Activated CD4-positive, alpha-beta T cell treated with anti-CD3 and anti-CD28 coated beads, Interleukin-2, amount 10 ng/mL, durations not matched to agents 7 days and 5 days (primary cell): Measurements from ENCODE around the gene PHF21B. TPM values are rescaled to one million over a fixed set of nuclear protein-coding genes. Genes with fewer than 3 reads are reported as not detected.

ENCODE experiments used
- CTCF ChIA-PET: fragments of 350-600 bp; sonication (Branson Sonifier 250); formaldehyde crosslinking; loops from one replicate; lab custom pipeline; 2021; ENCODE audit warnings: antibody characterized with exemption; lab: Charles Lee
- POLR2A ChIA-PET: fragments of 350-600 bp; sonication (Branson Sonifier 250); formaldehyde crosslinking; loops from one replicate; lab custom pipeline; 2021; ENCODE audit warnings: antibody characterized with exemption; lab: Charles Lee
- DNase-seq: peaks from one replicate; pipeline ENCODE4 v3.0.0-alpha.2; 2020
- H3K27ac Mint-ChIP-seq: one replicate; pipeline ENCODE4 v1.8.0; 2021; ENCODE audit warnings: mild to moderate bottlenecking, moderate library complexity, mixed read lengths
- H3K27me3 Mint-ChIP-seq: one replicate; pipeline ENCODE4 v1.8.0; 2021; ENCODE audit warnings: mixed read lengths
- H3K36me3 Mint-ChIP-seq: one replicate; pipeline ENCODE4 v1.8.0; 2021; ENCODE audit warnings: low read depth, mixed read lengths
- H3K4me1 Mint-ChIP-seq: one replicate; pipeline ENCODE4 v1.8.0; 2021; ENCODE audit warnings: mixed read lengths
- H3K4me3 Mint-ChIP-seq: one replicate; pipeline ENCODE4 v1.8.0; 2021; ENCODE audit warnings: mild to moderate bottlenecking, moderate library complexity, mixed read lengths
- H3K9me3 Mint-ChIP-seq: one replicate; pipeline ENCODE4 v1.8.0; 2021; ENCODE audit warnings: mixed read lengths
- total RNA-seq, 2 experiments: library from RNA; stranded (reverse); gene quantifications; one replicate each; pipeline ENCODE4 v1.2.3, GENCODE V29; 2021

Gene PHF21B
- total RNA-seq, 2 experiments from 2014 or later: not detected

- ChIA-PET POLR2A (no interaction called here), CTCF (interaction anchor here (0.7 kb wide), 1 partner anchor 33 kb away, joined by 3 read pairs; no protein-coding TSS in a partner anchor)
- no peaks in the 10 kb centered on the region for H3K9me3 Mint-ChIP-seq
- DNase-seq: no peak
- H3K27me3 Mint-ChIP-seq: no peaks in the 10 kb centered on the region
- H3K4me1 Mint-ChIP-seq: no peaks in the 10 kb centered on the region
- H3K4me3 Mint-ChIP-seq: no peak overlapping the region
- H3K36me3 Mint-ChIP-seq: no peaks in the 10 kb centered on the region
- H3K27ac Mint-ChIP-seq: no peak overlapping the region
These were observed 68.6 kb downstream of the PHF21B start for GRCh38 chr22:44941207-44941606.

GRCh38 chr22:44940130-44940529 lies 69.7 kb downstream of the PHF21B start:
- Mint-ChIP-seq H3K4me1 (no peaks in the 10 kb centered on the region), H3K9me3 (no peaks in the 10 kb centered on the region), H3K27ac (no peak overlapping the region), H3K36me3 (no peaks in the 10 kb centered on the region), H3K27me3 (no peaks in the 10 kb centered on the region), H3K4me3 (no peak overlapping the region)
- ChIA-PET POLR2A (no interaction called here), CTCF (no interaction called here)
- no peak for DNase-seq

GRCh38 chr22:44939451-44939850 lies 70.4 kb downstream of the PHF21B start:
- no peaks in the 10 kb centered on the region for H3K27me3 Mint-ChIP-seq
- CTCF ChIA-PET: no interaction called here
- no peaks in the 10 kb centered on the region for H3K36me3 Mint-ChIP-seq
- no peaks in the 10 kb centered on the region for H3K4me1 Mint-ChIP-seq
- POLR2A ChIA-PET: no interaction called here
- no peak overlapping the region for H3K27ac Mint-ChIP-seq
- no peak for DNase-seq
- H3K4me3 Mint-ChIP-seq: no peak overlapping the region
- no peaks in the 10 kb centered on the region for H3K9me3 Mint-ChIP-seq

DNA sequence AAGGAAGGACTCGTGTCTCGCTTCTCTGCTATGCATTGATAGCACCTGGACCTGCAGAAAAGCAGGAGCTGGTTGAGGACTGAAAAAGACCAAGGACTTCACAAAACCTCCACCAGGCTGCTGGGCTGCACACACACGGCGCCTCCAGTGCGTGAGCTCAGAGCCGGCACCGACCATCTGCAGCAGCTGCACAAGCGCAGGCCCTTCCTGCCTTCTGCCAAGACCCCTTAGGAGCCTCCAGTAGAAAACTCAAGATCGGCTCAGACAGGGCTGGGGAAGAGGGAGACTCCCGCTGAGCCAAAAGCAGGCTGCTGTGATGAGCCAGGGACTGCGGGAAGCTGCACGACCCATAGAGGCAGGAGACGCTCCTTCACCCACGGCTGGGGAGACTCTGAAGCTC lies 70.9 kb downstream of the PHF21B start:
- H3K4me1 Mint-ChIP-seq: no peaks in the 10 kb centered on the region
- CTCF ChIA-PET: no interaction called here
- H3K27ac Mint-ChIP-seq: no peak overlapping the region
- no peak overlapping the region for H3K4me3 Mint-ChIP-seq
- POLR2A ChIA-PET: no interaction called here
- H3K9me3 Mint-ChIP-seq: no peaks in the 10 kb centered on the region
- H3K36me3 Mint-ChIP-seq: no peaks in the 10 kb centered on the region
- H3K27me3 Mint-ChIP-seq: no peaks in the 10 kb centered on the region
- no peak for DNase-seq

- no peak overlapping the region for H3K4me3 Mint-ChIP-seq
- H3K9me3 Mint-ChIP-seq: no peaks in the 10 kb centered on the region
- H3K4me1 Mint-ChIP-seq: no peaks in the 10 kb centered on the region
- DNase-seq: no peak
- ChIA-PET CTCF (no interaction called here), POLR2A (no interaction called here)
- H3K36me3 Mint-ChIP-seq: no peaks in the 10 kb centered on the region
- H3K27ac Mint-ChIP-seq: no peak overlapping the region
- H3K27me3 Mint-ChIP-seq: no peaks in the 10 kb centered on the region
These were observed 72.6 kb downstream of the PHF21B start for GRCh38 chr22:44937216-44937615.

DNA sequence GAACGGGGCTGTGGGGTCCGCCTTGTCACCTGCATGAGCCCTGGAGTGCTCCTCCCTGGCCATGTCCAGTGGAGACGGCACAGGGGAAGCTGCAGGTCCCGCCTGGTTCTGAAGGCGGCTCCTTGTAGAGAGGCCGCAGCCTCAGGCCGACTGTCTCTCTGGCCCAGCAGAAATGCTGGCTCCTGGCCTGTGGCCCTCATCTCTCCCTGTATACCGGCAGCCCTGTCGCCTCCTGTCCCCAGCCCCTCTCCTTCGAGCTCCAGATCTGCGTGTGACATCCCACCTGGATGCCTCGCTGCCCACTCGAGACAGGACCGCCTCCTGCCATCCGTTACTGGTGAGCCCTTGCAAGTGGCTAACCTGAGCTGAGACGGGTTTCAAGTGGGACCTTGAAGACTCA lies 73.6 kb downstream of the PHF21B start:
- POLR2A ChIA-PET: no interaction called here
- H3K27me3 Mint-ChIP-seq: no peaks in the 10 kb centered on the region
- H3K36me3 Mint-ChIP-seq: no peaks in the 10 kb centered on the region
- no peak overlapping the region for H3K4me3 Mint-ChIP-seq
- H3K27ac Mint-ChIP-seq: no peak overlapping the region
- H3K4me1 Mint-ChIP-seq: no peaks in the 10 kb centered on the region
- no peak for DNase-seq
- no peaks in the 10 kb centered on the region for H3K9me3 Mint-ChIP-seq
- CTCF ChIA-PET: no interaction called here

DNA sequence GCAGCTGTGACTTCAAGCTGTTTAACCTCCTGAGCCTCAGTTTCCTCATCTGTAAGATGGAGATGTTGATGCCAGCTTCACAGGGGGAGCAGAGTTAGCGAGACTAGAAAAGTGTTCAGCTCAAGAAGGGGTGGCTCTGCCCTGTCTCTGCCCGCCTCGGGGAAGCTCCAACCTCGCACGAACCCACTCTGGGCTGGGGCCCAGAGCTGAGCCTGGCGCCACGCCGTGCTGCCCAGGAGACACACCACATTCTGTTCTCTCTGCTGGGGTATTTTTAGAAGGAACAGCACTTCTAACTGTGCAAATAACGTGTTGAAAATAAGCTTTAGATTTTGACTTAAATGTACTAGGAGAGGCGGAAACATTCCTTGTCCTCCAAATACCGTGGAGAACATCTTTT lies 74.1 kb downstream of the PHF21B start:
- no peak for DNase-seq
- H3K4me1 Mint-ChIP-seq: no peaks in the 10 kb centered on the region
- no peak overlapping the region for H3K27ac Mint-ChIP-seq
- ChIA-PET CTCF (no interaction called here), POLR2A (no interaction called here)
- H3K27me3 Mint-ChIP-seq: no peaks in the 10 kb centered on the region
- no peaks in the 10 kb centered on the region for H3K36me3 Mint-ChIP-seq
- no peak overlapping the region for H3K4me3 Mint-ChIP-seq
- H3K9me3 Mint-ChIP-seq: no peaks in the 10 kb centered on the region

DNA sequence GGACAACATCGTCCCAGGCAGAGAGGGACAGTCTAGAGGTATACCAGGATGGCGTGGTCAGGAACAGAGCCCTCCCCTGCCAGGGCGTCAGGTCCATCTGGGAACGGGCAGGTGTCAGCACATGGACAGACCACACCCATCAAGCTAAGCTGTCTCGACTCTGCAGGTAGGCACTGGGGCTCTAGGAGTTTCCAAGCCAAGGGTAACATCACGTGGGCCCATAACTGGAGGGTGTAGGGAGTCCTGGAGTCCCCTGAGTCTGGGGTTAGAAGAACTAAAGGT lies 75.4 kb downstream of the PHF21B start:
- ChIA-PET CTCF (no interaction called here), POLR2A (no interaction called here)
- no peak for DNase-seq
- Mint-ChIP-seq H3K27me3 (no peaks in the 10 kb centered on the region), H3K36me3 (no peaks in the 10 kb centered on the region), H3K27ac (no peak overlapping the region), H3K9me3 (no peaks in the 10 kb centered on the region), H3K4me1 (no peaks in the 10 kb centered on the region), H3K4me3 (no peak overlapping the region)

DNA sequence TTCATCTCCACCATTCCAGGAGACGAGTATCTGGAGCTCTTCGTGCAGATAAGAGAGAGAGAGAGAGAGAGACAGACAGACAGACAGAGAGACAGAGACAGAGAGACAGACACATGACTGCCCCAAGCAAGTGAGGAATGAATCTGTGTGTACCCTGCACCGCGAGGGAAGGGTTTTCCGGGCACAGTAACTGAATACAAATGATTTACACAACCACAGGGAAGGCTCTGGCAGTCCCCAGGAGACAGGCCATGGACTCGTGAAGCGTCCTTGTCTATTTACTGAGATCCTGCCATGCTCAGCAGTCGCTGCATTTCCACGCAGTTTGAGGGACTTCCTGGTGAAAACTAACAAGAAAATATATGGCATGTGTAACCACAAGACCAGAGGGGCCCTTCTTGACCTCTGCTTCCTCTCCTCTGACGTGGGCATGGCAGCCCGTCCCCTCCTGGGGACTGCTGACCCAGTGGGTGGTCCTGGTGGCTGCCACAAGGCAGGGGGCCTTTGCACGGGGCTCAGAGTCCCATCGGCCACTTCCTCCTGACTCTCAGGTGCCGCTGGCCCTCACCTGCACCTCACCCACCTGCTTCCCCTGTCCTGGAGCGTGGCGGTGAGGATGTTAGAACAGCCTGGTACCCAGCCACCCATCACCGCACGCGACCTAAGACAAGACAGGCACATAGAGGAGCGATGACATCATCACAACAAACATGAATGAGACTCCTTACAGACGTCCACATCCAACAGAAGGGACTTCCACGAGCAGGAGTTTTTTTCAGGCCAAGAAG lies 75.9 kb downstream of the PHF21B start:
- Mint-ChIP-seq H3K4me1 (no peaks in the 10 kb centered on the region), H3K27ac (no peak overlapping the region), H3K36me3 (no peaks in the 10 kb centered on the region), H3K4me3 (no peak overlapping the region), H3K27me3 (no peaks in the 10 kb centered on the region), H3K9me3 (no peaks in the 10 kb centered on the region)
- POLR2A ChIA-PET: no interaction called here
- no peak for DNase-seq
- CTCF ChIA-PET: no interaction called here

- no peaks in the 10 kb centered on the region for H3K4me1 Mint-ChIP-seq
- ChIA-PET CTCF (no interaction called here), POLR2A (no interaction called here)
- no peak overlapping the region for H3K27ac Mint-ChIP-seq
- H3K27me3 Mint-ChIP-seq: no peaks in the 10 kb centered on the region
- H3K4me3 Mint-ChIP-seq: no peak overlapping the region
- no peaks in the 10 kb centered on the region for H3K9me3 Mint-ChIP-seq
- DNase-seq: no peak
- no peaks in the 10 kb centered on the region for H3K36me3 Mint-ChIP-seq
These were observed 77.3 kb downstream of the PHF21B start for GRCh38 chr22:44932493-44932892.

DNA sequence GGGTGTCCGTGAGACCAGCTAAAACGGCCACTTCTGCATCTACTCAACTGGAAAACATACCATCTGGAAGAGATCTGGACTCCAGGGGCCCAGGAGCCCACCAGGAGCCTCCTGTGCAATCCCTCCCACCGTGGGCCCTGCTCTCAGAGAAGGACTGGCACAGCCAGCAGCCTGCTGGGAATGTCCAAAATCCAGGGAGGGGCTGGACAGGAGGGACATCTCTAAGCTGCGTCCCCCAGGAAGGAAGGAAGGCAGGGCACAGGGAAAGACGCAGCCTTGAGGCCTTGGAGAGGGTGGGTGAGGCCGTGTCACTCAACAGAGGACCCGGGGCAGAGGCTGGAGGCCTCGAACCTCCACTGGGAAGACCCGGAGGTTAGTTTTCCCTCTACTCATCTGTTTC lies 78.0 kb downstream of the PHF21B start:
- no peak for DNase-seq
- no peaks in the 10 kb centered on the region for H3K9me3 Mint-ChIP-seq
- H3K27ac Mint-ChIP-seq: no peak overlapping the region
- H3K4me3 Mint-ChIP-seq: no peak overlapping the region
- H3K4me1 Mint-ChIP-seq: no peaks in the 10 kb centered on the region
- POLR2A ChIA-PET: no interaction called here
- no peaks in the 10 kb centered on the region for H3K36me3 Mint-ChIP-seq
- CTCF ChIA-PET: no interaction called here
- no peaks in the 10 kb centered on the region for H3K27me3 Mint-ChIP-seq

GRCh38 chr22:44931077-44931540 lies 78.7 kb downstream of the PHF21B start:
- ChIA-PET CTCF (no interaction called here), POLR2A (no interaction called here)
- no peak overlapping the region for H3K4me3 Mint-ChIP-seq
- H3K9me3 Mint-ChIP-seq: no peaks in the 10 kb centered on the region
- DNase-seq: no peak
- H3K4me1 Mint-ChIP-seq: no peaks in the 10 kb centered on the region
- H3K36me3 Mint-ChIP-seq: no peaks in the 10 kb centered on the region
- no peaks in the 10 kb centered on the region for H3K27me3 Mint-ChIP-seq
- H3K27ac Mint-ChIP-seq: no peak overlapping the region

GRCh38 chr22:44930711-44931035 lies 79.1 kb downstream of the PHF21B start:
- Mint-ChIP-seq H3K36me3 (no peaks in the 10 kb centered on the region), H3K9me3 (no peaks in the 10 kb centered on the region), H3K4me1 (no peaks in the 10 kb centered on the region), H3K27ac (no peak overlapping the region), H3K27me3 (no peaks in the 10 kb centered on the region), H3K4me3 (no peak overlapping the region)
- ChIA-PET POLR2A (no interaction called here), CTCF (no interaction called here)
- no peak for DNase-seq

DNA sequence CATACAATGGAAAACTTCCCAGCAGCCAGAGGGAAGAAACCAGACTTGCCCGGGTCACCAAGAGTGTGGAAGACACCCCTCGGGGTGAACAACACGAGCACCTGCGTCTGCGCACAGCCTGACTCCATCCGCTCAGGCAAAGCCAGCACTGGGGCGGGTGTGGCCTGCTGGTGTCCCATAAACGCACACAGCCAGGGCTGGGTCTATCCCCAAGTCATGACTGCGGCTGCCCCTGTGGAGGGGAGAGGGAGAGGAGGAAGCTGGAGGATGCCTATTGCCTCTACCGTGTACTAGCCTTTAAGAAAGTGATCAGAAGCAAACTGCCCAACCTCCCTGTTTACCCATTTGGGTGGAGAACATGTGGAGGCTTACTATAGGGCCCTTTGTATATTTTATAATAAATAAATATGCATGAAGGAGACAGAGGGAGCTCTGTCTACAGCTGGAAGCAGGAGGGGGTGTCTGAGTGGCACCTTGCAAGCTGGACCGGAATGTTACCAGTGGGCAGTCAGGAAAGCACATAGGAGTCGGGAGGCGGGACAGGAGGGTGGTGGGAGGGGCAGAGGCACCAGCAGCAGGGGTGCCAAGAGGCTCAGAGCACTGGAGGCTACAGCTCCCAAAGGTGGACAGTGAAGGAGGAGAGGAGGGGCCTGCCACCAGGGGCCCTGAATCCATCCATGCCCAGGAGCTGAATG lies 79.6 kb downstream of the PHF21B start:
- POLR2A ChIA-PET: no interaction called here
- Mint-ChIP-seq H3K27me3 (no peaks in the 10 kb centered on the region), H3K36me3 (no peaks in the 10 kb centered on the region), H3K4me3 (no peak overlapping the region), H3K27ac (no peak overlapping the region), H3K9me3 (no peaks in the 10 kb centered on the region), H3K4me1 (no peaks in the 10 kb centered on the region)
- no peak for DNase-seq
- CTCF ChIA-PET: no interaction called here
